ENCODE results near the gene GAL3ST3. TPM values are rescaled to one million over a fixed set of nuclear protein-coding genes. Genes with fewer than 3 reads are reported as not detected.

GAL3ST3 gene
- total RNA-seq, 2 experiments from 2014 or later, result not detected

DNA sequence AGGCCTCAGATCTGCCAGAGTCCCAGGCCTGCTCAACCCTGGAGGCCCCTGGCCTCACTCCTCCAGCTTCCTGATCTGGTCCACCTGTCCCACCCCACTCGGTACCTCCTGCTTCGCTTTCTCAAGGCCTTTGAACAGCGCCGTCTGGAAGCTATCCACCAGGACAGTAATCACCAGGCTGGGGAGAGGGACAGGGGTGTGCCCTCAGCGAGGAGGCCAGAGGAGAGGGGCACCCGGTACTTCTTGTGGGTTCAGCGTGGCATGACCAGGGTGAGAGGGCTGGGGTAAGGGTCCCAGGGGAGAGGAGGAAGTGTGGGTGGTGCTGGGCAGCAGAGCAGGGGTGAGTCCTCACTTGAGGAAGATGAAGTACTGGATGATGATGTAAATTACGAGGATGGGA lies 28.7 kb downstream of the GAL3ST3 start:
- Histone ChIP-seq H2AFZ (ENCODE audit: low read length) (no peak overlapping the region), H3K36me3 (ENCODE audit: insufficient read depth, low read length) (no peaks in the 10 kb centered on the region), H3K9me2 (ENCODE audit: insufficient read depth, low read length) (no peaks in the 10 kb centered on the region), H3K4me1 (ENCODE audit: insufficient read depth, low read length, poor library complexity, severe bottlenecking) (no peaks in the 10 kb centered on the region), H3K4me3 (ENCODE audit: low read depth, low read length, poor library complexity, severe bottlenecking) (no peak overlapping the region), H3K27ac (ENCODE audit: low read depth, low read length, poor library complexity, severe bottlenecking) (no peak overlapping the region), H4K20me1 (ENCODE audit: insufficient read depth, low read length) (no peaks in the 10 kb centered on the region), H3K79me2 (ENCODE audit: insufficient read depth, low read depth, low read length) (no peaks in the 10 kb centered on the region), H3K4me2 (ENCODE audit: low read length) (no peak overlapping the region), H3K9me3 (ENCODE audit: low read length) (no peaks in the 10 kb centered on the region)
- POLR2A ChIA-PET, result interaction anchor here (0.6 to 0.7 kb wide), 2 partner anchors 308 to 325 kb away, joined by 3 to 4 read pairs; partner anchors contain the start of gene KAT5
- no peak for TF ChIP-seq EZH2phosphoT487 (IDR thresholded peaks at IDR 0.05; ENCODE audit: borderline replicate concordance, low read depth, low read length)
- TF ChIP-seq, protein P1, sequence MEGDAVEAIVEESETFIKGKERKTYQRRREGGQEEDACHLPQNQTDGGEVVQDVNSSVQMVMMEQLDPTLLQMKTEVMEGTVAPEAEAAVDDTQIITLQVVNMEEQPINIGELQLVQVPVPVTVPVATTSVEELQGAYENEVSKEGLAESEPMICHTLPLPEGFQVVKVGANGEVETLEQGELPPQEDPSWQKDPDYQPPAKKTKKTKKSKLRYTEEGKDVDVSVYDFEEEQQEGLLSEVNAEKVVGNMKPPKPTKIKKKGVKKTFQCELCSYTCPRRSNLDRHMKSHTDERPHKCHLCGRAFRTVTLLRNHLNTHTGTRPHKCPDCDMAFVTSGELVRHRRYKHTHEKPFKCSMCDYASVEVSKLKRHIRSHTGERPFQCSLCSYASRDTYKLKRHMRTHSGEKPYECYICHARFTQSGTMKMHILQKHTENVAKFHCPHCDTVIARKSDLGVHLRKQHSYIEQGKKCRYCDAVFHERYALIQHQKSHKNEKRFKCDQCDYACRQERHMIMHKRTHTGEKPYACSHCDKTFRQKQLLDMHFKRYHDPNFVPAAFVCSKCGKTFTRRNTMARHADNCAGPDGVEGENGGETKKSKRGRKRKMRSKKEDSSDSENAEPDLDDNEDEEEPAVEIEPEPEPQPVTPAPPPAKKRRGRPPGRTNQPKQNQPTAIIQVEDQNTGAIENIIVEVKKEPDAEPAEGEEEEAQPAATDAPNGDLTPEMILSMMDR (conservative IDR thresholded peaks at IDR 0.05; ENCODE audit: low read length), result no peak
- intact Hi-C loops (cut with micrococcal nuclease; ENCODE audit: unreplicated experiment), result no loop called here
- no TSS peak for BruUV-seq (replicated peaks)
- CTCF ChIA-PET (ENCODE audit: unreplicated experiment), result no interaction called here
- DNase-seq (ENCODE audit: low spot score), result no peak

GRCh38 chr11:66017321-66017720 lies 31.6 kb downstream of the GAL3ST3 start:
- Histone ChIP-seq H4K20me1 (ENCODE audit: insufficient read depth, low read length) (no peaks in the 10 kb centered on the region), H3K4me3 (ENCODE audit: low read depth, low read length, poor library complexity, severe bottlenecking) (no peak overlapping the region), H2AFZ (ENCODE audit: low read length) (no peak overlapping the region), H3K79me2 (ENCODE audit: insufficient read depth, low read depth, low read length) (no peaks in the 10 kb centered on the region), H3K36me3 (ENCODE audit: insufficient read depth, low read length) (no peaks in the 10 kb centered on the region), H3K9me2 (ENCODE audit: insufficient read depth, low read length) (no peaks in the 10 kb centered on the region), H3K27ac (ENCODE audit: low read depth, low read length, poor library complexity, severe bottlenecking) (no peak overlapping the region), H3K4me2 (ENCODE audit: low read length) (no peak overlapping the region), H3K4me1 (ENCODE audit: insufficient read depth, low read length, poor library complexity, severe bottlenecking) (no peaks in the 10 kb centered on the region), H3K9me3 (ENCODE audit: low read length) (no peaks in the 10 kb centered on the region)
- DNase-seq (ENCODE audit: low spot score), result no peak
- intact Hi-C loops (cut with micrococcal nuclease; ENCODE audit: unreplicated experiment), result no loop called here
- CTCF ChIA-PET (ENCODE audit: unreplicated experiment), result no interaction called here
- no TSS peak for BruUV-seq (replicated peaks)
- TF ChIP-seq EZH2phosphoT487 (IDR thresholded peaks at IDR 0.05; ENCODE audit: borderline replicate concordance, low read depth, low read length), result no peak
- TF ChIP-seq, protein P1 (conservative IDR thresholded peaks at IDR 0.05; ENCODE audit: low read length), result no peak
- POLR2A ChIA-PET, result no interaction called here

- Histone ChIP-seq H3K9me3 (ENCODE audit: low read length) (no peaks in the 10 kb centered on the region), H3K9me2 (ENCODE audit: insufficient read depth, low read length) (no peaks in the 10 kb centered on the region), H3K4me2 (ENCODE audit: low read length) (no peak overlapping the region), H3K36me3 (ENCODE audit: insufficient read depth, low read length) (no peaks in the 10 kb centered on the region), H3K4me3 (ENCODE audit: low read depth, low read length, poor library complexity, severe bottlenecking) (no peak overlapping the region), H3K4me1 (ENCODE audit: insufficient read depth, low read length, poor library complexity, severe bottlenecking) (no peaks in the 10 kb centered on the region), H4K20me1 (ENCODE audit: insufficient read depth, low read length) (no peaks in the 10 kb centered on the region), H2AFZ (ENCODE audit: low read length) (no peak overlapping the region), H3K79me2 (ENCODE audit: insufficient read depth, low read depth, low read length) (no peaks in the 10 kb centered on the region), H3K27ac (ENCODE audit: low read depth, low read length, poor library complexity, severe bottlenecking) (no peak overlapping the region)
- no peak for TF ChIP-seq EZH2phosphoT487 (IDR thresholded peaks at IDR 0.05; ENCODE audit: borderline replicate concordance, low read depth, low read length)
- TF ChIP-seq, protein P1 (conservative IDR thresholded peaks at IDR 0.05; ENCODE audit: low read length), result no peak
- intact Hi-C loops (cut with micrococcal nuclease; ENCODE audit: unreplicated experiment), result no loop called here
- CTCF ChIA-PET (ENCODE audit: unreplicated experiment), result no interaction called here
- no peak for DNase-seq (ENCODE audit: low spot score)
- POLR2A ChIA-PET, result interaction anchor here (0.6 kb wide), 1 partner anchor 129 kb away, joined by 3 read pairs; the partner anchor contains the start of gene FIBP
- BruUV-seq (replicated peaks), result no TSS peak
These were observed 32.2 kb downstream of the GAL3ST3 start for GRCh38 chr11:66016793-66017177.
